Fibroblast of peridontal ligament (primary cell): ENCODE data around the gene KIDINS220.
A peak's percentile ranks its signal among the peaks of the same experiment; 100 is the strongest.

Experiments
- DNase-seq: peaks from one replicate; pipeline ENCODE4 v3.0.0-alpha.2; 2010; ENCODE audit errors: extremely low read depth

Gene KIDINS220

DNA sequence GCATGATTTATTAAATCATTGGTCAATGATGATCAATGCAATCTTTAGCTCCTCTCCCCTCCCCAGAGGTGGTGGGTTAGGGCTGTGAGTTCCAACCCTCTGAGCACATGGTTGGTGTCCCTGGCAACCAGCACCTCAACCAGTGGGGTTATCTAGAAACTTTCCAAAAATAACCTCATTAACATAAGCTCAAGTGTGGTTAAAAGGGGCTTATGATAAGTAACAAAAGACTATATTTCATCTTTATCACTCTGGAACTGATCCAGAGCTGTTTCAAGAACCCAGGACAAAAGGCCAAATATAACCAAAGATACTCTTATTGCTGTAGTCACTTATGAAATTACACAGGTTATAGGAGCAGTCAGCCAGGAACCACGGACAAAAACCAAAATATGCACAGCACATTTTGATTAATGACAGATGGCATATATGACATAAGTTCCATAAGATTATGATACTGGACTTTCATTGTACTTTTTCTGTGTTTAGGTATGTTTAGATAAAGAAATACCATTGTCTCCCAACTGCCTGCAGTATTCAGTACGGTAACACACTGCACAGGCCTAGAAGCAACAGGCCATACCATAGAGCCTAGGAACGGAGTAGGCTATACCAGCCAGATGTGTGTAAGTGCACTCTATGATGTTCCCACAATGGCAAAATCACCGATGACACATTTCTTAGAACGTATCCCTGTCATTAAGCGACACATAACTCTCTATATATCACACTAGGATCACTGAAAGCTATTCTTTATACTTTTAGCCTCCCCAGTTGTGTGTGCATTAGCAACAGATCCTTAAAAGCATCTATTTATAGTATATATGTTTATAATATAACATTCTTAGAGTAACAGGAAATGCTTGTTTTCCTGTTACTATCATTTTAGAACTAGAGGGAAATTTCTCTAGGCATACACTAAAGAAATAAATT lies 31.9 kb downstream of the KIDINS220 start:
- no peak for DNase-seq

DNA sequence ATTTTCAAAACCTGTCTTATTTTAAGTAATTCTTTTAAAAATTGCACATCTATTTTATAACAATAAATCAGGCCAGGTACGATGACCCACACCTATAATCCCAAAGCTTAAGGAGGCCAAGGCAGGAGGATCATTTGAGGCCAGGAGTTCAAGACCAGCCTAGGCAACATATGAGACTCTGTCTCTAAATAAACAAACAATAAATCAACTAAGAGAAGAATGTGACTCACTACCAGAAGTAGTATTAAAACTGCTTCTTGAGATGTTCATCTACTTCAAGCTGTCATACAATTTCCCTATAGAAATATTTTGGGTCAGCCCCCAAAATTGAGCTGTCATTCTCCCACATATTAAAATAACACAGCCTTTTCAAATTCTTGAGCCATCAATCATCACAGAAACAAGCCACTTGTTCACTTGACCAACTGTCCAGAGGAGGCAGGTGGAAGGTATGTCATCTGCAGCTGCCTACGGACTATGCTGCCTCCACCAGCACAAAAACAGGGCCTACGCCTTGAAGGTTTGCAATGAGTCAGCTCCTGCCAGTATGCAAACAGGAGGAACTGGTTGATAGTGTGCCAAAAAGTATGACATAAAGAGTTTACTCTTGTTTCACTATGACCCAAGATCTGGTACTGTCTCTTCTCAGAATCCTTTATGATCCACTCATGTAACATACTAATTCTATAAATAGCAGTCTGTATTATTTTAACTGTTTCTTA lies 33.6 kb downstream of the KIDINS220 start:
- DNase-seq = peak; percentile 89

DNA sequence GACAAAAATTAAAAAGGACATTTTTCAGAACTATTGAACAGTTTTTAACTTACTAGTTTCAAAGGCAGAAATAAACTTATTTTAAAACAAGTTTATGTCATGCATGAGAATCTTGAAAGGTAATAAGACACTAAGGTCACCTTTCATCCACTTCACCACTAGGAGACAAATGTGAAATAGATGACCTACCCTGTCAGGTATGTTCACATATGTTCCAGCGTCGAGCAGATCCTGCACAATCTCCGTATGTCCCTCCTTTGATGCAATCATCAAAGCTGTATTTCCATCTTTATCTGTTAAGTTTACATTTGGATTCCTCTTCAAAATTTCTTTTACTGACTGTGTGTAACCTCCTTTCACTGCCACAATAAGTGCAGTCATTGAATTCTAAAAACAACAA lies 34.7 kb downstream of the KIDINS220 start:
- DNase-seq = no peak

DNA sequence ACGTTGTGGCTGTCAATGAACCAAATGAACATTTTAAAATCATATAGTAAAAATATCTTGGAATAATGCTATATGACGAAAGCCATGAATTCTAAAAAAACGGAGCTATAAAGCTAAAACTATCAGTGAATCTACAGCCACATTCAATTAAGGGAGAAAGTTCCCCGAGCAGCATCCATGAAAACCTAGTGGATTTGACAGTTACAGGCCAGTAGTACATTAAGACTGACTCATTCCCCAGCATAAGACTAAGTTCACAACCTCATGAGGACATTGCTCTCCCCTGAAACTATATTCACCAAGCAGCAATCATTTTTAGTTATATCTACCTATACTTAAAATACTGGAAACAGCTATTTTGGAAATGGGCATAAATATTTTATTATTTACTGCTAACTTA lies 36.6 kb downstream of the KIDINS220 start:
- no peak for DNase-seq

DNA sequence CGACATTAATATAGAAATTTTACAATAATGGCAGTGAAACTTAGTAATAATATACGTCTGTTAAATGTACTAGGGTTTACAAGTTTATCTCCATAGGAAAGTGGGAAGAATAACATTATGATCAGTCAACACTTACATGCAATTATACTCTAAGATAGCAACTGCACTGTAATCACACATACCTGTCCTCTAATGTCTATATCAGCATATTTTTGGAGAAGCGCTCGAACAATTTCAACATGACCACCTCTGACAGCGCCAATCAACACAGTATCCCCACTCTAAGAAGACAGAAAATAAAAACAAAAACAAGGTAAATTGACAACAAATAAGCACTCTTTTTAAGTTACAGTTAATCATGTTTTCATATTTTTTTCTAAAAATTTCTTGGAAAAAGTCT lies 37.2 kb downstream of the KIDINS220 start:
- no peak for DNase-seq

DNA sequence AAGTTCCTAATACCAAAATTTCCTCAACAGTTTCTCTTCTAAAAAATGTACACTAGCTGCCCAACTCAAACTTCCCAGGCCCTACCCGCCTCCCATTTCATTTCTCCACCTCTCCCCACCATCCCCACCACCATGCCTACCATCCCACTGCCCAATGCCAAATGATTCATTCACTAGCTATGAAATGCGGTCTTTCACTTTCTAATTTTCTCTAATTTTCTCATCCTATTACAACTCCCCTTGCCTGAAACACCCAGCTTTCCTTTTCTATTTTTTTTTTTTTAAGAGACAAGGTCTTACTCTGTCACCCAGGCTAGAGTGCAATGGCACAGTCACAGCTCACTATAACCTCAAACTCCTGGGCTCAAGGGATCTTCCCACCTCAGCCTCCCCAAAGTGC lies 38.4 kb downstream of the KIDINS220 start:
- peak; percentile 17 for DNase-seq

DNA sequence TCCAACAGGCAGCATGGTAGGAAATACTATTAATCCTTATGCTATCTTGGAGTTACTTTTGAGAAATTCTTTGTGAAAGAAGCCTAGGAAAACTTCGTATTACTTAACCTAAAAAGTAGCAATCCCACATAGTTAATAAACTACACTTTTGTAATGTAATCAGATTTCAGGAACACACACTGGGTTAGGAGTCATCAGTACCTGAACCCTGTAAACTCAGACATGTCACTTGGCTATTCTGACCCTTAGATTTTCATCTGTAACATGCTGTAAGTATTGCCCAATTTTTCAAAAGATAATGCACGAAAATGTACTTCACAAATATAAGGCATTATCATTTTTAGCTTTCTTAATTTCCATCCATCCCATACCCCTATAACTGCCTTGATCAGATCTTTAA lies 39.0 kb downstream of the KIDINS220 start:
- DNase-seq = no peak

DNA sequence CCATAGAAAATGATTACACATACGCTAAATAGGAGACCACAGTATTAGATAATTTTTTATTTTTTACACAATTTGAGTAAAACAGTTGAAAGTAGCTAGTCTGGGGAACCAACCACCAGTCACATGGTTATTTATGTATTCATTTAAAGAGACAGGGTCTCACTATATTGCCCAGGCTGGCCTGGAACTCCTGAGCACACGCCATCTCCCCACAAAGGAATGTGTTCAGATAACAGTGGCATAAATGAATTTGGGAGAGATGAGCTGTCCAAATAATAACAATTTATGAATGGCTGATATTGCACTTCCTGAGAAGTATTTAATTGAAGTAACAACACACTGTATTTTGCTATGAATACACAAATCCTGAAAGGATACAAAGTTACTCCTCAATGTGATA lies 39.7 kb downstream of the KIDINS220 start:
- no peak for DNase-seq

DNA sequence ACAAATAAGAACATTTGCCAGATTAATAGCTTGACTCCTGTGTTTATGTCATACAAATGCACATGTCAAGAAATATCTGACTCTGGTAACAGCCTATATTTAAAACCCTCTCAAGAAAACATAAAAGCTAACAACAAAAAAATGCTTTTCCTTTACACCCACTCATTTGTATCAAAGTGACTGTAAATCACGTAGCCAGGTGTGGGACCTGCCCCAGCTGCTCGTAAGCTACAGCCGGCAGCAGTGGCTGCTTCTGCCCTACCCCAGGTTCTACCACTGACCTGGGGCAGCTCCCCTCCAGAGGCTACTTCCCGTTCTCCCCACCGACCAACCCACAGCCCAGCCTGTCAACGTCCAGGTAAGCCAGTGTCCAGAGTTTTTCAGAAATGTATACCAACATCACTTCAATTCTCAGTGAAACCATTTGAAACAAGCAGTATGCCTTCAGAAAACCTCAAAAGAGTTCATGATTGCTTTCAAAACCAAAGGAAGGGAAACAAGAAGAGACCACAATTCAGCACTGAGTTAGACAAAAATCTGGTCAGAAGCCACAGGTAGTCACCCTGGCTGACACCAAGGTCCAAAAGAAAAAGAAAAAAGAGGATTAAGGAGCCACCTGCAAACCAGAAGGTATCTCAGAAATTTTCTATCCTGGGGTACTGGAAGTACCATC lies 40.4 kb downstream of the KIDINS220 start:
- no peak for DNase-seq

DNA sequence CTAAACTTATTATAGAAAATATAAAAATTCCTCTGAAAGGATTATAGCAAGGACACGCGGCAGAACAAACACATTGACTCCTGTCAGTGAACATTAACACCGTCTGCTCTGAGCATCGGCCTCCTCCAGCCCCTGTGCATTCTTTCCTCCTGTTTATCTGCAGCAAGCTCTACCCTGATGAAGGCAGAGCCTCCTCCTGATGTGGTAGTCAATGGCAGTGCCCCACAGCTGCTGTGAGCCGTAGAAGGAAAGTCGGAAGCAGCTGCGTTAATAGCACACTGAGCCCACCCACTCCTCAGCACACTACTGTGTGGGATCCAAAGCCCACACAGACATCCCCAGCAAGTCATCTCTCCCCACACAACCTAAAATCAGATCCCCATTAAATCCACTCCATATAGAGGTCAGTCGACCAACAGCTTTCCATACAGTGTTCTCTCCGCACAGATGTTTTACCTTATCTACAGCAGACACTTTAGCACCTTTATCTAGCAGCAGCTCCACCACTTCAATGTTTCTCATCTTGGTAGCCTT lies 41.0 kb downstream of the KIDINS220 start:
- no peak for DNase-seq

DNA sequence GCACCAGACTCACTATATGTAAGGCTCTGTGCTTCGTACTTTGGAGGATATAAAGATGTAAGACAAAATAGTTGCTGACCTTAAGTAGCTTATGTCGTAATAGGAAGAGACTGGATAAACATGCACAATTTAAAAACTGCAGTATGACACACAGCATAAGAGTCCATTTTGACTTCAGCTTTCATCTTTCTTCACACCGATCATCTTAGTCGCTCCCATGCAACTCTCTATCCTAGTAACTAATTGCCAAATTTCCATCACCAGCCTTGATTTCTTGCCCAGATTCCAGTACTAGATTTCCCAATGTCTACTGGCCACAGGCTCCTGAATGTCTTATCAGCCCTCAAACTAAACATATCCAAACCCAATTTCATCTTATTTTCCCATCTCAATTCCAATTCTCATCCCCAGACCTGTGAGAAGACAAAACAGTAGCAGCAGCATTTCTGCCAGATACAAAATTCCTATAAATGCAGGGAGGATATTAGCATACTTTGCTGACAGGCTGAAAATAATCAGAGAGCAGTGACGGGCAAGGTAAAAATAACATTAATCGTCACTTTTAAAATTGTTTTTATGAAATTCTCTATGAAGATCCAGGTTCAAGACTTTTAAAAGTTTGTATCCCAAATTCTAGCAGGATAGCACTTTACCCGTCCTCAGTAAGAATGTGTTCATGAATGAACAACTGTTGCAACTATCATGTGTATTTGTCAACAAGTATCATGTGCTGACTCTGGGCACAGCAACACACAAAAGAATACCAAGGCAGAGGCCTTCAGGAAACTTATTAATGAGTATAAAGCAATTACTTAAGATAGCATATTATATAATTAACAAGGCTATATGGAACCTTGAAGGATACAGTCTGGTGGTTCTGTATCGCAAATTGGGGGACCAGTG lies 42.2 kb downstream of the KIDINS220 start:
- DNase-seq = peak; percentile 80

DNA sequence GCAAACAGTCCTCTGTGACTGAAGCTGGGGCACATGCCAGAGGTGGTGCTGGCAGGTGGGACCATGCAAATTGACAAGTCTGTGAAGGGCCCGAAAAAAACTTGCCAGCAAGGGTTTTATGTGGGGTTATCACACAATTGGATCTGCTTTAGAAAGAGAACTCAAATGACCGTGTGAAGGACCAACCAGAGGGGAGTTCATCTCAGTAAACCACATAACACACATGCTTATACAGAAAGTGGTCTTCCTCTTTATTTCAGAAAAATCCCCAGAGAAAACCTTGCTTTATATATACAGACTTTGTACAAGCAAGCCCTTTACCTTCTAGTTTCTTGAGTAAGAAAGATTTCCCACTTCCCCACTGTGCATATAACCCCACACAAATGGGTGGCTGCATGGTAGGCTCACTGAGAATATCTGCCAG lies 46.7 kb downstream of the KIDINS220 start:
- DNase-seq = no peak

DNA sequence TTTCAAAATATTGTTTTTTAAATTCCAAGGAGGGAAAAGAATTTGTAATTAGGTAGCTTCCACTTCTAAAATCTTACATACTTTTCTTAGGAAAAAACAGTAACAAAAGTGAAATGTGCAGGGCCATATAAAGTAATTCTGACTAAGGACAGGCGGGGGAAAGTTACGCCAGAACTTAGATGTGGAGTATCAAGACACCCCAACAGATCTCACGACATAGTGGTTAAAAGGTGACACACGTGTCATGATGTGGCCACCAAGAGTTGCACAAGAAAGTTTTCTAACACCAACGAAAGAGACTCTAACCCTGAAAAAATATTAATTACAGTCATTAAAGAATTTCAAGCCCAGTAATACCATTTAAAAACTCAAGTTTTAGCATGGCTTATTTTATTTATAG lies 51.0 kb downstream of the KIDINS220 start:
- DNase-seq = no peak

DNA sequence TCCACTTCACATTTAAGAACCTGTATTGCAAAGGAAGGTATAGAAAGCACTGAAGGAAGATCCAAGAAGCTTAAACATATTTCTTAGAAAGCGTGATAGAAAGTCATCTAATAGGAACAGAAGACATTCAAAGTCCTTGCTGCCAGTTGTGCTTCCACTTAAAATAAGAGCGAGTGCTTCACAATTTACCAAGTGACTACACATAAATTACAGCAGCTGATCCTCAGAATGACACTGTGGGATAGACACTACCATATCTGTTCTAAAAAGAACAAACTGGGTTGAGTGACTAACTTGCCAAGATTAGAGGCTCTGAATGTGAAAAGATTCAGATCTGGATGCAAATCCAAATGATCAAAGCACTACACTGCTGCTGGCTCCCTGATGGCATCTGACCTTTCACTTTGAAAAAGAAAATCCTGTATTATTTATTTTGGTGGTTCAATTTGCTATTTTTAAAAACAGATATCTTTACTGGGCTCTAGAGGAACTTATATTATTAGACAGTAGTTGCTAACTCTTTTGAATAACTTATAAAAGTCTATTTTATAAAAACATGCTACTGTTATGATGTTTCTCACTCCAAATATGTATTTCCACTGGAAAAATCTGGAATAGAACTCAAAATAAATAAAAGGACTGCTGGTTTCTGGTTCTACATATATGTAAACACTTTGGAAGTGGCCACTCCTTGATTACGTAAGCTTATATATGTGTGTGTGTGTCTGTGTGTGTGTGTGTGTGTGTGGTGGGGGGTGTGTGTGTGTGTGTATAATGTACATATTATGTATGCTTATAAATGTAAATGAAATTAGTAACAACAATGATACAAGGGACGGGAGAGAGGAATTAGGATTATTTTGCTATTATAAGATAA lies 57.4 kb downstream of the KIDINS220 start:
- no peak for DNase-seq

DNA sequence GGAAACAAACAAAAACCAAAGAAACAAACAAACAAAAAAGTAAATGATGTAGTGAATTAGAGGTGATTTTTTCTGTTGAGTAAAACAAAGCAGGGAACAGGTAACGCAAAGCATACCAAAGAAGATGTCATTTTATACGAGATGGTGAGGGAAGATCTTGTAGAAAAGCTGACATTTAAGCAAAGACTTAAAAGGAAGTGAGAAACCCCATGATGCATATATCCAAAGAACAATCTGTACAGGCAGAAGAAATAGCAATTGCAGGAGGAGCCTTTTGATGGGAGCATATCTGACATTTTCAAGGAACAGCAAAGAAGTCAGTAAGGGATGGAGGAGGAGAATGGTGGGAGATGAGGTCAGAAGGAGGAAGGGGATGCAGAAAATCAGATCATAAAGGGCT lies 63.0 kb downstream of the KIDINS220 start:
- no peak for DNase-seq

DNA sequence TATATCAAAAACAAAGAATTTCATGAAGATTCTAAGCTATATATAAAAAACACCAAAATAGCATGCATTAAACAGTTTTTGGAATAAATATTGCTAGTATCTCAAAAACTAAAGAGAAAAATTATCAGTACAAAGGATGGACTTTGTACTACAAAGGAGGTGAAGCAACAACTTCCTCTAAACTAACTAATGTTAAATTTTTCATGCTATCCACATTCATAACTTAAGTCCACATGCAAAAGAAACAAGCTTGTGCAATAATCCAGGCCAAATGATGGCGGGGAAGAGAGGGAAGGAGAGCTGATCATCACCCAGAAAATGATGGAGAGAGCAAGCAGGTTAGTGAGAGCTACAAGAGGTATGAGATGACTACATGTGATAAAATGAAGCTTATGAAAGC lies 70.1 kb downstream of the KIDINS220 start:
- no peak for DNase-seq

DNA sequence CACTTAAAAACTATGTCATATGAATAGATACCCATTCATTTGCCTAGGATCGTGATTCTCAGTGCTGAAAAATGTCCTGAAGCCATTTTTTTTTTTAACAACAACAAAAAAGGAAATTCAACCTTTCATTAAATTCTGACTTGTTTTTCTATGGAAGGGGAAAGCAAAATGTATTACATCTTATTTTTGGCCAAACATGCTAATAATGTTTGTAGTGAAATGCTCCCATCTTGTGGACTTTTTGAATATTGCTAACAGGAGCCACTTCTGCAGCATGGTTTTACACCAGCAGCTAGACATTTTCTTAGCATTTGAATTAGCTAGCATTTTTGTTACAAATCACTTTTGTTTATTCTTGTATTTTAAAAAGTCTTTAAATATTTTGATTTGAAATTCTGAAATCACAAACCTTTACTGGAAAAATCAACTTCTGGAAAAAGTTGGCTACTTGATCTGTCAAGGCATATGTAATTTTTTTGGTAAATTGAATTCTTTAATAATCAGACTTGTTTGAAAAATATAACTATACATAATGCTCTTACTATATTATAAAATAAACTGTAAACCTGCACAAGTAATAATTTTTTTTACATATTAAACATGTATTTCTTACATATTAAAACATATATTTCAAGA lies 75.8 kb downstream of the KIDINS220 start:
- DNase-seq = peak; percentile 72

DNA sequence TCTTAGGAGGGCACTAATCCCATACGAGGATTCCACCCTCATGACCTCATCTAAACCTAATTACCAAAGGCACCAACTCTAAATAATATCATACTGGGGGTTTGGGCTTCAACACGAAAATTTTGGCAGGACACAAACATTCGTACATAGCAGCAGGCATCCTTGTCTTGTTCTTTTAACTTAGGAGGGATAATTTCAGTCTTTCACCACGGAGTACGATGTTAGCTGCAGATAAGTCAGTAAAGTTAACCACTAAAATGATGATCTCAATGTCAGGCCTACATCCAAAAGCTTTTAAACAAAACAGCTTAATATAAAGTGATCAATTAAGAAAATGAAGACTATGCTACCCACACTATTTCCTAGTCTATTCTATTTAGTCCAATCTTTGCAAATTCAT lies 80.7 kb downstream of the KIDINS220 start:
- no peak for DNase-seq

DNA sequence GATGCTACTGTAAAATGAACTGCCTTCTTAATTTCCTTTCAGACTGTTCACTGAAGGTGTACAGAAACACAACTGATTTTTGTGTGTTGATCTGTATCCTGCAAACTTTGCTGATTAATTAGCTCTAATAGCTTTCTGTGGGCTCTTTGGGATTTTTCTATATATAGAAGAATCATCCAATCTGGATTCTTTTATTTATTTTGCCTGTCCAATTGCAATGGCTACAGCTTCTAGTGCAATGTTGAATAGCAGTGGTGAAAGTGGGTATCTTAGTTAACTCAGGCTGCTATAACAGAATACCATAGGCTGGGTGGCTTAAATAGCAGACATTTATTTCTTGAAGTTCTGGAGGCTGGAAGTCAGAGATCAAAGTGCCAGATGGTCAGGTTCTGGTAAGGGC lies 81.2 kb downstream of the KIDINS220 start:
- DNase-seq = no peak
